ENCODE measurements around the gene OTOG. TPM values are rescaled to one million over a fixed set of nuclear protein-coding genes. Genes with fewer than 3 reads are reported as not detected.
A peak's percentile ranks its signal among the peaks of the same experiment; 100 is the strongest.

The OTOG gene
- total and polyA plus RNA-seq, 2 of the 8 experiments (the other 6 are each of a cell fraction or from before 2014, with no cell fraction given): 0.41 to 1.5 TPM

DNA sequence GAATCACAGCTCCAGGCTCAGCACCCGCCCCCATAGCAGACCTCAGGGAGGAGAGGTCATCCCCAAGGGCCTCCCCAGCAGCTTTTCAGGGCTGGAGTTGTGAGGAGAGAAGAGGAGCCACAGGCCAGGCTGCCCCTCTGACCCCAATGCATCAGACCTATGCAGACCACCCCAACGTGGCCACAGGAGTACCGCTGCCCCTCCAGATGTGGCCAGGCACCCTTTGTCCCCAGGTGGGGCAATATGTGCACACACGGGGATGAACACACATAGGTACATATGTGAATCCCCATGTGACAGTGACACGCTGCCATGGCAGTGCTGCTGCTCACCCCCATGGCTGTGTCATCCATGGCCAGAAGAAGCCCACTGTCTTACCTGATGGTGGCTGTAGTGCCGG lies 13.7 kb upstream of the OTOG start:
- H3K4me3 ChIP-seq (ENCODE audit: extremely low read depth in 1 of 4, insufficient read depth in 2 of 4, low read depth in 3 of 4, low read length in 4 of 4): no peak overlapping the region
- no peak overlapping the region for H4K91ac ChIP-seq (replicated peaks; ENCODE audit: insufficient read length, low read length)
- no peaks in the 10 kb centered on the region for H3K9me3 ChIP-seq (ENCODE audit: insufficient read depth in 2 of 2, low read depth in 1 of 2, low read length in 1 of 2)
- no peak for FAIRE-seq
- H2BK120ac ChIP-seq (replicated peaks; ENCODE audit: low read depth, low read length): no peak overlapping the region
- H3K23ac ChIP-seq (ENCODE audit: insufficient read length): no peak overlapping the region
- no peak overlapping the region for H3K27ac ChIP-seq (ENCODE audit: low read depth, low read length)
- H2AFZ ChIP-seq (ENCODE audit: low read length): no peak overlapping the region
- H4K5ac ChIP-seq (ENCODE audit: insufficient read length, low read depth, low read length): no peak overlapping the region
- ChIA-PET POLR2A (ENCODE audit: partially characterized antibody) (interaction anchor here (1.2 kb wide), 1 partner anchor 27 kb away, joined by 3 read pairs; no protein-coding TSS in a partner anchor), CTCF (ENCODE audit: partially characterized antibody) (interaction anchor here (1.4 to 44.8 kb wide), 5 partner anchors 9 to 188 kb away, joined by 4 to 1414 read pairs (median 8); partner anchors contain the start of genes KCNJ11 and OTOG)
- peaks cover 0 to 2% of the 10 kb centered on the region in 2 experiments for H4K20me1 ChIP-seq (replicated peaks in 1 of 2; ENCODE audit: control insufficient read depth in 1 of 2, insufficient read depth in 2 of 2, low read length in 2 of 2)
- H2AK5ac ChIP-seq (ENCODE audit: low read depth, low read length): no peak overlapping the region
- no peak overlapping the region for H3K56ac ChIP-seq (replicated peaks; ENCODE audit: insufficient read length, low read depth, low read length)
- H3K36me3 ChIP-seq (ENCODE audit: control insufficient read depth in 2 of 4, insufficient read depth in 4 of 4, low read length in 3 of 4): no peaks in the 10 kb centered on the region
- H3K79me1 ChIP-seq (ENCODE audit: low read depth, low read length): no peaks in the 10 kb centered on the region
- no peaks in the 10 kb centered on the region for H3K23me2 ChIP-seq (ENCODE audit: low read depth, low read length)
- H2BK15ac ChIP-seq (ENCODE audit: low read length): no peak overlapping the region
- no peak overlapping the region for H4K8ac ChIP-seq (ENCODE audit: extremely low read depth, insufficient read depth, low read length)
- no peak overlapping the region for H3K9ac ChIP-seq (replicated peaks in 1 of 4; ENCODE audit: extremely low read depth in 1 of 4, low read depth in 3 of 4, low read length in 3 of 4)
- WGBS, 2 experiments (ENCODE audit: extremely low coverage in 1 of 2, insufficient coverage in 1 of 2, insufficient read length in 1 of 2, insufficient replicate concordance in 2 of 2, low coverage in 1 of 2, low lambda C conversion rate in 2 of 2, missing lambda C conversion rate in 1 of 2): 95% methylated on average over 6 of the region's 6 CpGs; no CpG with 5 or more reads in 1 of the 2 experiments
- H3K4ac ChIP-seq (replicated peaks; ENCODE audit: insufficient read length, low read depth, low read length): no peak overlapping the region
- DNase-seq (ENCODE audit: low read depth in 1 of 2, low spot score in 2 of 2): no peak
- H2BK20ac ChIP-seq (ENCODE audit: low read length): no peak overlapping the region
- H3K27me3 ChIP-seq (replicated peaks in 1 of 4; ENCODE audit: control insufficient read depth in 3 of 4, extremely low read depth in 1 of 4, insufficient read depth in 3 of 4, low read length in 3 of 4): no peaks in the 10 kb centered on the region; a peak in 1 of 7 replicates
- peaks cover 0 to 6% (median 1%) of the 10 kb centered on the region in 4 experiments; a peak in 3 of 7 replicates for H3K4me1 ChIP-seq (replicated peaks in 1 of 4; ENCODE audit: control insufficient read depth in 3 of 4, insufficient read depth in 4 of 4, low read length in 3 of 4)
- no peak overlapping the region for H2BK5ac ChIP-seq (ENCODE audit: low read depth, low read length)
- no peaks in the 10 kb centered on the region for H3K79me2 ChIP-seq (ENCODE audit: control insufficient read depth in 1 of 2, insufficient read depth in 2 of 2, low read length in 2 of 2)
- H3K4me2 ChIP-seq (ENCODE audit: insufficient read depth in 1 of 2, low read depth in 2 of 2, low read length in 2 of 2): no peak overlapping the region
- H3K14ac ChIP-seq (ENCODE audit: insufficient read length): no peak overlapping the region
- H2BK12ac ChIP-seq (ENCODE audit: low read depth, low read length): 0 out of 2 replicates have a peak overlapping the region, but pooled peaks have one; percentile 14
- H3K18ac ChIP-seq (ENCODE audit: extremely low read depth, low read length): no peak overlapping the region
- TF ChIP-seq RAD21 (IDR thresholded peaks at IDR 0.05 in 1 of 2, conservative IDR thresholded peaks at IDR 0.05 in 1 of 2; ENCODE audit: low read depth in 2 of 2, low read length in 2 of 2) (no peak), TCF12 (IDR thresholded peaks at IDR 0.05; ENCODE audit: low read depth, low read length) (no peak)
